Stimulated activated CD8-positive, alpha-beta memory T cell treated with anti-CD3 and anti-CD28 coated beads, Interleukin-12 subunit alpha, Interleukin-12 subunit beta, amount 100 ng/mL, for 24 hours (primary cell): ENCODE data around the gene DENND4C.
A peak's percentile ranks its signal among the peaks of the same experiment; 100 is the strongest.
"Not testable (repeated sequence)": the region's sequence is repeated elsewhere in the genome, so short reads cannot be mapped to it uniquely, and the experiment has no call there.

ENCODE experiments used
- DNase-seq: peaks from one replicate; pipeline ENCODE4 v3.0.0-alpha.2; 2020; ENCODE audit errors: extremely low read depth

DENND4C gene

GRCh38 chr9:19224563-19224962 lies 5.9 kb upstream of the DENND4C start:
- no peak for DNase-seq

DNA sequence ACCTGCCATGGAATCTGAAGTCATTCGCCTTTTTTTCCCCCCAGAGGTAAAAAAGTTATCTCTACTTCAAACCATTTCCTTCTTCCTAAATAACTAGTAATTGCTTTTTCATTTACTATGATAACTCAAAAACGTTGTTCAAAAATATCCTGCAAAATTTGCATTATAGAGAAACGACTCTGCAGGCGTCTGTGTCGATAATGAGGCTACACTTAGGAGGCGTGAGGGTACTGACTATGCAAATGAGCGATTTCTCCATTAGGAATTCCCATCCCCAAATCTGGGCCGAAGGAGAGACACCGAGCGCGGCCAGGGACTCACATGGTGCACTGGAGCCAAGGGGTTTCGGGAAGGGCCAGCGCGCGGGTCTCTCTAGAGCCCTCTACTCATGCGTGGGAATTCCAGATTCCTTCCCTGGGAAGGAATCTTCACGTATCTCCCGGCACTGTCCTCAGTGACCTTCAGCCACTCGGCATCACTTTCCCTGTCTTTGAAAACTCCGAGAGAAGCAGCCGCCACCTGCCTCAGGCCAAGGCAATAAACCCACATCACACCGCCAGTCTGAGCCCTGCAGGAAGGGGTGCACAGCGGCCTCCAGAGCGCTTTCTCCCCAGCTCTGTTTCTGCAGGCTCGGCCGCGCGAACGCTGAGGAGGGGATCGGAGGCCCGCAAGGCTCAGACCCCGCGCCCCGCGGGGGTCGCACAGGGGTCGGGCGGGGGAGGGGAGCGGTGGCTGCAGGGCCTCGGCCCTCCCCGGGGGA lies 718 bp upstream of the DENND4C start:
- peak; percentile 21 for DNase-seq

DNA sequence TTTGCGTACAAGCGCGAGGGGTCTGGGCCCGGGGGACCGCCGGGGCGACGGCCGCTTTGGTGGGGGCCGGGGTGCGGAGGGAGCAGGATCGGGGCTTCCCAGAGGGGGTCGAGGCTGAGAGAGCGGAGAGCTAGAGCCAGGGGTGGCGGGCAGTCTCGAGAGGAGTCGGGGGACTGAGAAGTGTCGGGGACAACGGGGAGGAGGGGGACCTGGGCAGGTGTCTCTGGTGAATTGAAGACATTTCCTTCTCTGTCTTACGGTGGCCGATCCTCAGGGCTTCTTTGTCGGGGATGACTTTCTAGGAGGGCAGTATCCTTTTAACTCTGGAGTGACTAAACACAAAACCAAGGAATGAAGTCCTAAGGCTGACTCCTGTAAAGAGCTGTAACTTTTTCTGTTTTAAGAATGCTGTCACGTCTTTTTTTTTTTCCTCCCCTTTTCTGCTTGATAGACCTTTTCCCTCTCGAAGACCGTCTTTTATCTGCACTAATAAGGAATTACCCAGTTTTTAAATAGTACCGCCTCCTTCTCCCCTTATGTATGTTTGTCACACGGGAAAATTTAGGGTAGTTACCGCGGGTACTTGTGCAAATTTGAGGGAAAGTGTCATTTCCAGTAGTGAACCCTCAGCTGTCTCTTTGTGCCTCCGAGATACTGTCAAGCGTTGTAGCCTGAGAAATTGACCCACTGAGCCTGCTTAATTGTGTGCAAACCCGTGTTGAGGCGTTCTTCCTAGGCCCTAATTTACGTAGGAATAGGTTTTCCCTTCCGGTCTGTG lies 822 bp downstream of the DENND4C start:
- peak; percentile 3 for DNase-seq

DNA sequence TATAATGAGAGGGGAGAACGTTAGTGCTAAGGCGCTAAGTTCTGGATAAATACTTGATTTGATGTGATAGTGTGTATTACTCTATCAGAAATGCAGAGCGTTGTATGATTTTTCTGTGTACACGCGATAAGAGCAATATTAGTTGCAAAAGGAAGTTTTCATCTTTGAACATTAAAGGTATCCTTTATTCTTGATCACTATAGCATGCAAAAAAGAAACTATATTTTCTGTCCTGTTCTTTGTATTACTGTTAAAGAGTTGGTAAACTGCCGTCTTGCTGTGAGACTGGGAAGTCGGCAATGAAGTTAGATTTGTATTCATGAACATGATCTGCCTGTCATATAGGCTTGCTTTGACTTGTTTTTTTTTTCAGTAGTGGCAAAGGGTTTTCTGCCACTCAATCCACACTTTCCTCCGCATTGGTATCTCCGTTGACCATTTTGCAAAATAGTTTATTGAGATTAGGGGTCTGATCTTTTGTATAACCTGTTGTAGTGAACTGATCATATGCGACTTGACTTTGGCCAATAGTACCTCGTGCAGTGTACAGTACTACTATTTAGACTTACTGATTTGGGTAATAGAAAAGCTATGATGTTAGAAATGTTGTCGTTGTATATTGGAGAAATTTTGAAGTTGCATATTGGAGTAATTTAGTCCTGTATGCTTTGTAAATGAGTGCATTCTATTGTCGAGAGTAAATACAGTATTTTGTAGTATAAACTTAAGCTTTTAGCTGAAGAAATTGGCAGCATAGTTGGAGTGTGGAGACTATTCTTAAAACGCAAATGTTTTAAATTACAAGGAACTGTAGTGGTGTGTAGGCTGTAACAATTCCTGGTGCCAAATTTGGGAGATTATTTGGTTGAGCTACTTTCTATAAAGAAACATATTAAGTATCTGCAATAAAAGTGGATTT lies 1.7 kb downstream of the DENND4C start:
- no peak for DNase-seq

DNA sequence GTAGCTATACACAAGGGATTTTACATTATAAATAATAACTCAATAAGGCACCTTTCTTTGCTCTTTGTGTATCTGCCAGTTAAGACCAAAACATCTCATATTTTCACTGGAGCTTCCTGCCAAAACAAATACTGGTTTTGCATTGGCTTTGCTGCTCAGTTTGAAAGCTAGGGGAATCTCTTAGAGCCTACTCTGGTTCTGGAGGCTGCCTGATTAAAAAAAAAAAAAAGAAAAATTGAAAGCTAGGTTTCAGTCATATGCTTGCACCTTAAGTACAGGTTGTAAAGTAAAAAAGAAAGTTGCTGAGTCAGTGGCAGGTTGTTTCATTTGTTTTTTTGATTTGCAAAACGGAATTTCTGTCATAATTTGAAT lies 2.3 kb downstream of the DENND4C start:
- DNase-seq = no peak

DNA sequence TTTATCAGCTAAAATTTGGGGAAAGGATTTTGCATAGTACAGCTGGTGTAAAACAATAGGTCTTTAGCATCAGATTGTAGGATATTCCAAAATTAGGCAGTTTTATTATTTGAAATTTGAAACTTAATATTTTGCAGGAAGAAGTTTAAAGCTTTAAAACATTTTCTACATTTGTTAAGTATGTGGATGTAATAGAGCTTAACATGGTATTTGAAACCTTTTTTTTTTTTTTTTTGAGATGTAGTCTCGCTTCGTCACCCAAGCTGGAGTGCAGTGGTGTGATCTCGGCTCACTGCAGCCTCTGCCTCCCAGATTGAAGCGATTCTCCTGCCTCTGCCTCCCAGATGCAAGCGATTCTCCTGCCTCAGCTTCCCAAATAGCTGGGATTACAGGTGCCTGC lies 2.9 kb downstream of the DENND4C start:
- no peak for DNase-seq

GRCh38 chr9:19239955-19240354 lies 9.5 kb downstream of the DENND4C start:
- no peak for DNase-seq

DNA sequence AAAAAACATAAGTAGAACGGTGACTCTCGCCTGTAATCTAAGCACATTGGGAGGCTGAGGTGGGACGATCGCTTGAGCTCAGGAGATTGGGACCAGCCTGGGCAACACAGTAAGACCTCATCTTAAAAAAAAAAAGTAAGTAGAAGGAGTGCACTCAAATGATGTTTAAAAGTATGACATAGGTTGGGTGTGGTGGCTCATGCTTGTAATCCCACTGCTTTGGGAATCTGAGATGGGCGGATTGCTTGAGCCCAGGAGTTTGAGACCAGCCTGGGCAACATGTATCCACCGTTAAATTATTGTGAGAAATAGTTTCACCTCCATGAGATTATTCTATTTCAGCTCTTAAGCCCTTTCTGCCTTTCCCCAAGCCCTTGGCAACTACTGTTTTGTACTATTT lies 11.2 kb downstream of the DENND4C start:
- DNase-seq = no peak

GRCh38 chr9:19243366-19244033 lies 13.0 kb downstream of the DENND4C start:
- no peak for DNase-seq

GRCh38 chr9:19246891-19247290 lies 16.4 kb downstream of the DENND4C start:
- DNase-seq = no peak

GRCh38 chr9:19247420-19247819 lies 16.9 kb downstream of the DENND4C start:
- DNase-seq = no peak

GRCh38 chr9:19250346-19250745 lies 19.9 kb downstream of the DENND4C start:
- DNase-seq = not testable (repeated sequence)

- not testable (repeated sequence) for DNase-seq
Observed at GRCh38 chr9:19251203-19251602, 20.7 kb downstream of the DENND4C start.

DNA sequence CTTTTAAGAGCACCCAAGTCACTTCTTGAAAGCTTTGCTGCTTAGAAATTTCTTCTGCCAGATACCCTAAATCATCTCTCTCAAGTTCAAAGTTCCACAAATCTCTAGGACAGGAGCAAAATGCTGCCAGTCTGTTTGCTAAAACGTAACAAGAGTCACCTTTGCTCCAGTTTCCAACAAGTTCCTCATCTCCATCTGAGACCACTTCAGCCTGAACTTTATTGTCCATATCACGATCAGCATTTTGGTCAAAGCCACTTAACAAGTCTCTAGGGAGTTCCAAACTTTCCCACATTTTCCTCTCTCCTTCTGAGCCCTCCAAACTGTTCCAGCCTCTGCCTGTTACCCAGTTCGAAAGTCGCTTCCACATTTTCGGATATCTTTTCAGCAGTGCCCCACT lies 21.1 kb downstream of the DENND4C start:
- not testable (repeated sequence) for DNase-seq

DNA sequence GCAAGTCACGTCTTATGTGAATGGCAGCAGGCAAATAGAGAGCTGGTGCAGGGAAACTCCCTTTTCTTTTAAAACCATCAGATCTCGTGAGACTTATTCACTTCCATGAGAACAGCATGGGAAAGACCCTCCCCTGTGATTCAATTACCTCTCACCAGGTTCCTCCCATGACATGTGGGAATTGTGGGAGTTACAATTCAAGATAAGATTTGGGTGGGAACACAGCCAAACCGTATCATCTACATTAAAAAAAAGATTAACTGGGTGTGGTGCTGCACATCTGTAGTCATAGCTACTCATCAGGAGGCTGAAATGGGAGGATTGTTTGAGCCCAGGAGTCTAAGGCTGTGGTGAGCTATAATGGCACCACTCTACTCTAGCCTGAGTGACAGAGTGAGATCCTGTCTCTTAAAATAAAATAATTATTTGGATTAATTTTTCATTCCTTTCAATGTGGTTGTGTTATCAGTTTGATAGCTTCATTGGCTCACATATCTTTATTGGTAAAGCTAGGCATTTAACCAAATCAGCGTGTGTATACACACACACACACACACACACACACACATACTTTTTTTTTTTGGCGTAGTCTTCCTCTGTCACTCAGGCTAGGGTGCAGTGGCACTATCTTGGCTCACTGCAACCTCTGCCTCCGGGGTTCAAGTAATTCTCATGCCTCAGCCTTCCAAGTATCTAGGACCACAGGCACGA lies 21.8 kb downstream of the DENND4C start:
- DNase-seq = no peak

DNA sequence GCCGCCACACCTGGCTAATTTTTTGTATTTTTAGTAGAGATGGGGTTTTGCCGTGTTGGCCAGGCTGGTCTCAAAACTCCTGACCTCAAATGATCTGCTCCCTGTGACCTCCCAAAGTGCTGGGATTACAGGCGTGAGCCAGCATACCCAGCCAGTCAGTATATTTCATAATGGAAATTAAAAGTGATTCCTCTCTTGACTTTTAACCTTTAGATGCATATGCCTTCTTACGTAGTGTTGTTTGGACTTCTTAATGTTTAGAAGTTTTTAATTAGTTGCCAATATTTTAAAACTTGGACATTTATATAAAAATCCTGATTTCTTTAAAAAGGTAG lies 22.4 kb downstream of the DENND4C start:
- DNase-seq = no peak

GRCh38 chr9:19255112-19255511 lies 24.6 kb downstream of the DENND4C start:
- no peak for DNase-seq

DNA sequence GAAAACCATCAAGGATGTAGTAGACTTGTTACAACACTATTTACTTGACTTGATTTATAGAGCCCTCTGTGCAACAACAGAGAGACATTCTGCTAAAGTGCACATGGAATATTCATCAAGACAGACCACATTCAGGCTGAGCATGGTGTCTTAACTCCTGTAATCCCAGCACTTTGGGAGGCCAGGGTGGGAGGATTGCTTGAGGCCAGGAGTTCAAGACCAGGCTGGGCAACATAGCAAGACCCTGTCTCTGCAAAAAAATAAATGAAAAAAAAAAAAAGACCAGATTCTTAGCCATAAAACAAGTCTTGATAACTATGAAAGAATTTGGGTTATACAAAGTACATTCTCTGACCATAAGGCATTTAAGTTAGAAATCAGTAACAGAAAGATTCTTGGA lies 25.3 kb downstream of the DENND4C start:
- DNase-seq = no peak

DNA sequence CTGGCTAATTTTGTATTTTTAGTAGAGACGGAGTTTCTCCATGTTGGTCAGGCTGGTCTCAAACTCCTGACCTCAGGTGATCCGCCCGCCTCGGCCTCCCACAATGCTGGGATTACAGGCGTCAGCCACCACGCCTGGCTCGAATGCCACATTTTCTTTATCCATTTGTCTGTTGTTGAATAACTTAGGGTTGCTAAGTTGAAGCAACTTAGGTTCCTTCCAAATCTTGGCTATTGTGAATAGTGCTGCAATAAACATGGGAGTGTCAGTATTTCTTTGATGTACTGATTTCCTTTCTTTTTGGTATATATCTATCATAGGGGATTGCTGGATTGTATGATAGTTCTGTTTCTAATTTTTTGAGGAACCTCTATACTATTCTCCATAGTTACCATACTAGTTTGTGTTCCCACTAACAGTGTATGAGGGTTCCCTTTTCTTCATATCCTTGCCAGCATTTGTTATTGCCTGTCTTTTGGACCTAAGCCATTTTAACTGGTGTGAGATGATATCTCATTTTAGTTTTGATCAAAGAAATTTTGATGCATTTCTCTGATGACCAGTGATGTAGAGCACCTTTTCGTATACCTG lies 29.3 kb downstream of the DENND4C start:
- DNase-seq = not testable (repeated sequence)

GRCh38 chr9:19265602-19266001 lies 35.1 kb downstream of the DENND4C start:
- DNase-seq = not testable (repeated sequence)
